CD4-positive, alpha-beta T cell treated with Interleukin-17A for 1 hour (primary cell): Measurements from ENCODE around the gene ZNF827.

ENCODE experiments used
- DNase-seq: peaks from one replicate; pipeline ENCODE4 v3.0.0-alpha.2; 2020

The ZNF827 gene

GRCh38 chr4:145938618-145939440, at the start of gene ZNF827:
ZNF827 (minus strand) TSS chr4:145938823; CDS start chr4:145938407, 416 bp downstream.
- DNase-seq, result peak; percentile 87

DNA sequence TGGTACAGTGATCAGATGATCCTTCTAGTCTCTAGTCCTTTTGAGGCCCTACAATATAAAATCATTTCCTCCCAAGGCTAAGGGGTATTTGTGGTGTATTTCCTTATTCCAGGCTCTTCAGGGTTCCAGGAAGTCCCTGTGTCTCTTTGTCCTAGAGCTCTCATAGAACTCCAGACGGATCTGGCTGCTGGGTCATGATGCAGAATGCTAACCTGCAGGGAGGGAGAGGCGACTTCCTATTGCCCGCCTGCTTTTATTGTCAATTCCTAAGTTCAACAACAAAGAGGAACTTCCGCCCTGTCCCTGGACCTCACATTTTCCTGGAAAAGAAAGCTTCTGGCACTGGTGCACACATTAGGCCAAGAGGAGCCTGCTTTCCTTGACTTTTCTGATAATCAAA, 45.9 kb upstream of the ZNF827 start:
- no peak for DNase-seq

DNA sequence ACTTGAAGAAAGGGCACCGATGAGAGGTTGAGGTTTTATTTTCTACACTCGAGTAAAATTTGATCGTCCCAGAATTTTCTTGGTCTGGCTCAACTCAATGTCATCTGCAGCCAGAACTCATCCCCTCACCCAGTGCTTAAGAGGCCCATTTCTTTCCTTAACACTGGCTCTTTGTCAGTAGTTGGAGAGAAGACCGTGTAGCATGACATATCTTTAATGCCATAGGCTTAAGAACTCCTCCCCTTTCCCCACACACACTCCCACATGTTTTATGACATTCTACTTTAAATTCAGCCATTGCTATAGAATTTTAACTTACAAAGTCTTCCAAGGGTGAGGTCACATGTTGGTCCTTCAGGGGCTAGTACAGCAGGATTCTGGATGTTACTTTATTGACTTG, 44.2 kb upstream of the ZNF827 start:
- DNase-seq, result no peak

- DNase-seq, result no peak
Observed at GRCh38 chr4:145979160-145979559, 40.5 kb upstream of the ZNF827 start.

DNA sequence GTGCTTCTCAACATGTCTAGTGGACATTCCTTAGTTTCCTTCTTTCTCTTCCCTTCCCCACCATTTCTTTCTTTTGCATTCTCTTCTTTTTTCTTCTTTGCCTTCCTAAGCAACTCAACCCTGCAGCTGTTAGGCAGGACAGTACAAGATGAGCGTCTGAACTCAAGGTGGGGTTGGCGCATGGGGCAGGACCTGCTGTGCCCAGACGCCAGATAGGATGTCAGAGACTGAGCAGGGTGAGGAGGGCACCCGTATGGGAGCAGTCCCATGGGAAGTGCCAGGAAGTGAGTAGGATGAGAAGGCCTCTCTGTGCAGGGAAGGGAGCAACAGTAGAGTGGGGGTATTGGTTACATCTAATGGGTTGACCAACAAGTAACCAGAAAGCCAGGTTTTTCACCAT, 38.1 kb upstream of the ZNF827 start:
- no peak for DNase-seq

GRCh38 chr4:145960012-145960411, 21.4 kb upstream of the ZNF827 start:
- DNase-seq, result no peak

DNA sequence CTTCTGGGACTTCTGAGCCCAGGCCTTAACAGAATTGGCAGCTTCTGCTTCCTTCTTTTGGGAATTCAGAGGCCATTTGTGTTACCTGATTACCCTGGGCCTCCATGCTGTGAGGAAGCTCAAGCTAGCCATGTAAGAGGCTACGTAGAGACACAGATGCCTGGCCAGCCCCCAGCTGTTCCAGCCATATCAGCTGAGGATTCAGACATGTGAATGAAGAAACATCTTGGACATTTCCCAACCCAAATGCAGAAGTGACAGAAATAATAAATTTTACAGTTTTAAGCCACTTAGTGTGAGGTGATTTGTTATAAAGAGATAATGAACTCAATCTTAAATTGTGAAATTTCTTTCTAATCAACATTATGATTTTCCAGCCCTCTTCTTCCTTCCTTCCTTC, 18.7 kb upstream of the ZNF827 start:
- no peak for DNase-seq

DNA sequence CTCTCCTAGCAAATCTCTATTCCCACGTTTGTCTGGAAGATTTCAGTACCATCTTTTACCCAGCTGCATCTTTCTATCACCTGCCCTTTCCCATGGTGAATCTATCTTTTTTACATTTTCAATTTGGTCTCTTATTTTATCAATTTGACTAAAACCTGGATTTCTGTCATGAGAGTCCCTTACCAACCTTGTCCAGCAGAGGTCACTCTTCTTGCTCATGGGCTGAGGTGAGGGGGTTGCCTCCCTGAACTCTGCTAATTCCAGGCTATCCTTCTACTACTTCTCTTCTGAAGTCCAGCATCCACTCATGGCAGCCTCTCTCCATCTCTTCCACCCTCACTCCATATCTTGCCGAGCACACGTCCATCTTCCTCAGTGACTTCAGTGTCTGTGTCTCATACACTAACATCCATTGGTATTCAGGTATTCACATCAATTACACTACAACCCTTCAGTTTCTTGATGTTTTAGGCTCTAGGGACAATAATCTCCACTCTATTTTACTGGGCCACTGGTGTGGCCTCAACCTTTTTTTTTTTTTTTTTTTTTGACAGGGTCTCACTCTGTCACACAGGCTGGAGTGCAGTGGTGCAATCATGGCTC, 17.8 kb upstream of the ZNF827 start:
- DNase-seq, result peak; percentile 56

- DNase-seq, result no peak
Observed at GRCh38 chr4:145954924-145955339, 16.3 kb upstream of the ZNF827 start.

DNA sequence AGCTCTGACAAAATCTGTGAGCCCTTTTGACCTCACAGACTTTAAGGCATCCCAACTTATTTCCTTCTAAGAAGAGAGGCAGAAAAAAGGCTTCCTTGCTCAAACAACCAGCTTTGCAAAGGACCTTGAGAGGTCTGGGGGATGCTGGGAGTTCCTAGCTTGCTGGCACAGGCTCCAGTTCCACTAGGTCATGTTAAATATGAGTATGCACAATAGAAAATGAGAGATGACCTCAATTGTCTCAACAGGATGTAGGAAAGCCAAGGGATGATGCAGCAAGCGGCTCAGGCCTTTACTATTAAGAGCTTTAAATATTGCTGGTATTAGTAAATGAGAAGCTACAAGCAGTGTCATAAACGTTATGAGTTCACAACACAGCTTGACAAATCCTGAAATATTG, 13.3 kb upstream of the ZNF827 start:
- no peak for DNase-seq

- no peak for DNase-seq
Observed at GRCh38 chr4:145945431-145946155, 7.0 kb upstream of the ZNF827 start.

- no peak for DNase-seq
Observed at GRCh38 chr4:145944886-145945285, 6.3 kb upstream of the ZNF827 start.

- DNase-seq, result no peak
Observed at GRCh38 chr4:145939856-145940255, 1.2 kb upstream of the ZNF827 start.

GRCh38 chr4:145939441-145939750, 773 bp upstream of the ZNF827 start:
- no peak for DNase-seq

GRCh38 chr4:145937971-145938611, 532 bp downstream of the ZNF827 start:
- peak; percentile 66 for DNase-seq

GRCh38 chr4:145936997-145937901, 1.4 kb downstream of the ZNF827 start:
- peak; percentile 40 for DNase-seq

GRCh38 chr4:145936142-145936996, 2.3 kb downstream of the ZNF827 start:
- peak; percentile 75 for DNase-seq

- DNase-seq, result peak; percentile 17
Observed at GRCh38 chr4:145935253-145936141, 3.1 kb downstream of the ZNF827 start.

GRCh38 chr4:145934434-145935047, 4.1 kb downstream of the ZNF827 start:
- no peak for DNase-seq

- DNase-seq, result no peak
Observed at GRCh38 chr4:145933134-145933533, 5.5 kb downstream of the ZNF827 start.
